GM18868 (cell line): ENCODE data around the gene ADD1.

Experiments used
- ATAC-seq: cut with Tn5 transposase; IDR thresholded peaks from one replicate; pipeline ENCODE4 v1.9.1; 2021; ENCODE audit warnings: mild to moderate bottlenecking, moderate library complexity; ENCODE audit not compliant: unreplicated experiment

Gene ADD1

DNA sequence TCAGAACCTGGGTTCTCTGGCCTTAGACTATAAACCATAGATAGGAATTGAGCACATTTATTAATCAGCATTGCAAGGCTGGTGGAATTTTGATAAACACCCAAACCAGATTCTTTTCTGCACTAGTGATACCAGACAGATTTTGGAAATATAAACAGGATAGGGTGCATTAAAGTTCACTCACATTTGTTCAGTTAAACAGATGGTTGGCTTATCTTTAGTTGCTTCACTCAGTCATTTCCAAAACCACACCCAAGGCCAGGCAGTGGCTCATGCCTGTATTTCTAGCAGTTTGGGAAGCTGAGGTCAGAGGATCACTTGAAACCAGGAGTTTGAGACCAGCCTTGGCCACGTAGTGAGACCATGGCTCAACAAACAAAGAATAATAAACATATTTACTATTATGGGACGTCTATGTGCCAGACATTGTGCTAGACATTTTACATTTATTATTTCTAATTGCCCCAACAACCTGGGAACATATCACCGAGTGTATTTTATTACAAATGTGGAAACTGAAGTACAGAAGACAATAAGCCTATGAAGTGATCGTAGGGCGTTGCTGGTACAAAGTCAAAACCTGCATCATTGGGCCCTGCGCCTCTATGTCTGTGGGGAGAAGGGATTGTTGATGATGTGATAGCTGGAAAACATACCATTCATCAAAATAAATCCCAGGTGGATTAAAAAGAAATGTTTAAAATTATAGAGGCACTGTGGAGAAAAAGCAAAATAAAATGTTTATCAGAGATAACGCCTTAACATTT lies 15.0 kb downstream of the ADD1 start:
- no peak for ATAC-seq

DNA sequence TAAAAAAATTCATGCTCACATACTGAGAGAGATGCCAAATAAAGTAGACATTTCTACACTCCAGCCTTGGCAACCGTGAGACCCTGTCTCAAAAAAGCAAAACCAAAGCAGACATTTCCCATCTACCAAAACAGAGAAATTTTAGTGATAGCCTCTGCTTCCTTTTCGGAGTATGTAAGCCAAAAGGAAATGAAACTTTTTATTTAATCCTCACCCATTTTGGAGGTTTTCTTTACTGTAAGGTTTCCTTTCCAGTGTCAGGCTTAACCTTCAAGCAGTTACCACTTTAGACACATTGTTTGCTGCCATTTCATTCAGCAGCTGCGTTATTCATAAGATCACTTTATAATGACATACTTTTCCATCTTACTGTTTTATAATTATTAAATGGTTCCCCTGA lies 15.9 kb downstream of the ADD1 start:
- no peak for ATAC-seq

DNA sequence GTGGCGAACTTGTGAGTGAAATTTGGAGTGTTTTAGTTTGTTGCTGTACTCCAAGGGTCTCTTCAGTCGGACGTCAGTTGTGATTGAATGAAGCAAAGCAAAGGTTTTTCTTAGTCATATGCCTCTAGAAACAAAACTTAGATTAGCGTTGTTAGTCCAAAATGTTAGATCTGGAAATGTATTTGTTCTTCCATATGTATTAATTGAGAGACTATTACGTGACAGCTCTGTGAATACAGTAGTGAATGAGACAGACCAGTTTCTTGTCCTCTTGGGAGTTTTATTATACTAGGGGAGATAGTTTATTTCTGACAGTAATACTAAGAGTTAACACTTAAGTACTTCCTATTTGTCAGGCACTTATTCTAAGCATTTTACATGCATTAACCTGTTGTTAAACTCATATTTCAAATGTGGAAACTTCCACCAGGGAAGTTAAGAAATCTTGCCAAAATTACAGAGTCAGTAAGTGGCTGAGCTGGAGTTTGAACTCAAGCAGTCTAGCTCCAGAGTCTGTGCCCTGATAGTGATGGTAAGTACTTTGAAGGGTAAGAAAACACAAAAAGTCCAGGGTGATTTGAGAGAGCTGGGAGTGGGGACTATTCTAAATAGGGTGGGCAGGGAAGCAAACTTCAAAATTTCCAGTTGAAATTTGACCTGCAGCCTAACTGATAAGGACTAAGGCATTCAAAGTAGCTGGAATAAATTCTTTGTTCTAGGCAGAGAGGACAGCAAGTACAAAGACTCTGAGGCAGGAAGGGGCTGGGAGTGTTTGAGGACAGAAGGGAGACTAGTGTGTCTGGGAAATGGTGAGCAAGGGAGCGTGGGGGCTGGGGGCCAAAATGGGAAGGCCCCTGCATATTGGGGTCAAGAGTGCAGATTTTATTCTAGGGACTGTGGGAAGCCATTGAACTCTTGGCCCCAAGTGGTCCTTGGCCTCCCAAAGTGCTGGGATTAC lies 17.0 kb downstream of the ADD1 start:
- no peak for ATAC-seq

GRCh38 chr4:2861631-2862436 lies 18.2 kb downstream of the ADD1 start:
- ATAC-seq = no peak

DNA sequence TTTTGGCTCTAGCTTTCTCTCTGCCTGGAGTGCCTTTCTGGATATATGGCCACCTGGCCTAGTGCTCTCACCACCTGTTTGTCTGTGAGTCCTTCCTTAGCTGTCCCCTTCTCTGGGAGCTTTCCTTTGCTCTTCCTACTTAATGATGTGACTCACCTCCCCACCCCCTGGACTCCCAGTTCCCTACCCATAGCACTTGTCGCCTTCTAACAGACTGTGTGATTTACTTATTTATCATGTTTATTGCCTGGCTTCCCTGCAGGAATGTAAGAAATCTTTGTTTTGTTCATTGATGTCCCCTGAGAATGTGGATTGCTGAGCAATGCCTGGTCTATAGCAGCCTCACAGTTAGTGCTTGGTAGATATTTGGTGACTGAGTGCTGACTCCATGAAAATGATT lies 18.9 kb downstream of the ADD1 start:
- ATAC-seq = no peak

DNA sequence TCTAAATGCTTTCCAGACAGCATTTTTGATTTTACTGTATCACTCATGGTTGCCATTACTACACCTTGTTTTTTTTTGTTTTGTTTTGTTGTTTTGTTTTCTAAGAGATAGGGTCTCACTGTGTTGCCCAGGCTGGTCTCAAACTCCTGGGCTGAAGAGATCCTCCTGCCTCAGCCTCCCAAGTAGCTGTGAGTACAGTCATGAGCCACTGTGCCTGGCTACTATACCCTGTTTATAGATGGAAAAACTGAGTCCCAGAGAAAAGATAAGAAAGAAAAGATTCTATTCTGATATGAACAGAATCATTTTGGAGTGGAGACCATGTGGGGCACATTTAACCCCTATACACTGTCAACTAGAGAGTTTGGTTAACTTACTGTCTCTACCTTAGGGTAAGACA lies 20.0 kb downstream of the ADD1 start:
- no peak for ATAC-seq

DNA sequence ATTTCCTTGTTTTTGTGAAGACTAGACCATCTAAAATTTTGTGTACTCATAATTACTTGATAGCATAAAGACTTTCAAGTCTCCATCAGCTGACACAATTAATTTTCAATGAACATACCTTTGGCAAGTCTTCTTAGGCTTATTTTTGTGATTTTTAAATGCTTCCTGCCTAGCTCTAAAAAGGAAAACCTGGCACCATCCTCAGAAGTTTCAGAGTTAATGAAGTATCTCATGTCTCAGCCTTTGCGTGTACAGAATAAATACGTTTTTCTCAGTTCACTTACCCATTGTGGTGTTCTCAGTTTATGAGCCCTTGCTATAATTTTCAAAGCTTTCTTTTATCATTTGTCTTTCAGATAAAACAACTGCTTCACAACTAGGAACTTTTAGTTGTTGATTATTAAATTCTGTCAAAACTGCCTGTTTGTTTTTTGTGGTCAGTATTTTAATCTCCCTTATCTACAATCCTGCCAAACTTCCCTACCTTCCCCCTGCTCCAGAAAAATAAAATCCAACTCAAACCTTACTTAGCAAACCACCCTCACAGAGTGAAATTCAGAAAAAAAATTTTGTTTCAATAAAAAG lies 21.6 kb downstream of the ADD1 start:
- no peak for ATAC-seq

DNA sequence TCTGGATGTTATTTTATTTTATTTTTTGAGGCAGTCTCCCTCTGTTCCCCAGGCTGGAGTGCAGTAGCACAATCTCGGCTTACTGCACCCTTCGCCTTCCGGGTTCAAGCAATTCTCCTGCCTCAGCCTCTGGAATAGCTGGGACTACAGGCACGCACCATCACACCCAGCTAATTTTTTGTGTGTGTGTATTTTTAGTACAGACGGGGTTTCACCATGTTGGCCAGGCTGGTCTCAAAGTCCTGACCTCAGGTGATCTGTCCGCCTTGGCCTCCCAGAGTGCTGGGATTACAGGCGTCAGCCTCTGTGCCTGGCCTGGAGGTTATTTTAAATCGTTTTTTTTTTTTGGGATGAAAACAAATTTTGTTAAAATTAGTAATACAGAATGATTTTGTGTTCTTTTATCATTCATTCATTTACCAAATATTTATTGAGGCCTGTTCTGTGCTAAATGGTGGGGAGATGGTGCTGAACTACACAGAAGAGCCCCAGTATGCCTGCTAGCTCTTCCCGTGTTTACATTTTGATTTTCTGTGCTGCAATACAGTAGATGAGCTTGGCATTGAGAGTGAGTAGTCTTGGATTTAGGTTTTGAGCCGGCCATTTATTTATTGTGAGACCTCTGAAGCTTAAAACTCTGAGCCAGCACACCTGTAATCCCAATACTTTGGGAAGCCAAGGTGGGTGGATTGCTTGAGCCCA lies 22.7 kb downstream of the ADD1 start:
- no peak for ATAC-seq

GRCh38 chr4:2866891-2867290 lies 23.2 kb downstream of the ADD1 start:
- ATAC-seq = no peak

GRCh38 chr4:2867758-2868491 lies 24.3 kb downstream of the ADD1 start:
- ATAC-seq = no peak

- no peak for ATAC-seq
Measured at GRCh38 chr4:2868877-2869487, 25.3 kb downstream of the ADD1 start.

GRCh38 chr4:2869659-2870058 lies 26.0 kb downstream of the ADD1 start:
- ATAC-seq = no peak

GRCh38 chr4:2870082-2870481 lies 26.4 kb downstream of the ADD1 start:
- ATAC-seq = no peak

DNA sequence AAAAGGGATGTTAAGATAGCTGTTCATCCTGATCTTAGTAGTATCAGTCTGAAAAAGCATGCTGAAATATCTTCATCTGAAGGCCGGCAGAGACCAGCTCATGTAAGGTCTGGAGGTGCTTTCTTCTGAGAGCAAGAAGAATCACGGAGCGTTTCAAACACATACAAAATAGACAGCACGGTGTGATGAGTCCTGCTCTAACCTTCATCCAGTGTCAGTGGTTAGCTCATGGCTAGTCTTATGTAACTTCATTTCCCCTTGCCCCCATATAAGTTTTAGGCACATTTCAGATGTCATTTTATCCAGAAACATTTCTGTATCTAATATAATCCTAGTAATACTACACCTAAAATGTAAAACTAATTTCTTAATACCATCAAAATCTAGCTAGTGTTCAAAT lies 27.8 kb downstream of the ADD1 start:
- ATAC-seq = no peak

DNA sequence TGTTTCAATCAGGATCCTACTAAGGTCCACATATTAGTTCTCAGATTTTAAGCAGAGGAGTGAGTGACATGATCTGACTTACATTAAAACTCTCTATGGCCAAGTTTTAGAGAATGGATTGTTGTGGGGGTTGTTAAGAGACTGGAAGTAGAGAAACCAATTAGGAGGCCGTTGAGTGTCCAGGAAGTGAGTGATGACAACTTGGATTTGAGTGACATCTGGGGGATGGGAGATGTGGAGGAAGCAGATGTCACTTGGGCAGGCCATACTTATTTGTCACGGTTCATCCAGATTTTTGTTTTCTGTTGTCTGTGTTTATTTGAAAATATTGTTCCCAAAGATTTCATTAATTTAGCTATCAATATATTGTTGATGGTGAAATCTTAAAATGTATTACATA lies 28.3 kb downstream of the ADD1 start:
- ATAC-seq = no peak

- ATAC-seq = no peak
Measured at GRCh38 chr4:2873329-2873728, 29.7 kb downstream of the ADD1 start.

- ATAC-seq = no peak
Measured at GRCh38 chr4:2874861-2875260, 31.2 kb downstream of the ADD1 start.

DNA sequence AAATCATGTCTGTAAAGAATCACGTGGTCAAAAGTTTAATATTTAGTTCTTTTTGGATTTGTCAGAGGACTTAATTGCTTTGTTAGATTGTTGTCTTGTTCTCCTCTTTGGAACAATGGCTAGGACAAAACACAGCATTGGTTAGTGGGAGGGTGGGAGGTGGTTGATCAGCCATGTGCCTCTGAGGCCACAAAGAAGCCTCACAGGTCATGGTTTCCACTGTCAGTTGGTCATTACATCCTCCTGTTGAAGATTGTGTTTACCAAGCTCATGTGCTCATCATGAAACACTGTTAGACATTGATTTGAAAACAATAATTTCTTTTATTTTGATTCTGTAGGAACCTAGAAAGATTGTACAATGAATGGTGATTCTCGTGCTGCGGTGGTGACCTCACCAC lies 31.9 kb downstream of the ADD1 start:
- no peak for ATAC-seq

GRCh38 chr4:2878346-2878745 lies 34.7 kb downstream of the ADD1 start:
- ATAC-seq = no peak
